Mesodermal cell (in vitro differentiated cells): Measurements from ENCODE around the gene EFCAB7. TPM values are rescaled to one million over a fixed set of nuclear protein-coding genes. Genes with fewer than 3 reads are reported as not detected.

Experiments used
- H3K27ac ChIP-seq: 2 replicates; pipeline ENCODE4 v1.7.0; 2013; ENCODE audit warnings: mild to moderate bottlenecking, low read depth, low read length, moderate library complexity; ENCODE audit not compliant: severe bottlenecking
- H3K36me3 ChIP-seq: 2 replicates; pipeline ENCODE4 v1.7.1; 2013; ENCODE audit warnings: mild to moderate bottlenecking, low read length, moderate library complexity; ENCODE audit not compliant: control insufficient read depth, insufficient read depth
- H3K4me1 ChIP-seq: one replicate; pipeline ENCODE4 v1.7.1; 2013; ENCODE audit warnings: mild to moderate bottlenecking, low read length; ENCODE audit not compliant: insufficient read depth, control insufficient read depth, poor library complexity, severe bottlenecking
- H3K4me3 ChIP-seq: 2 replicates; pipeline ENCODE4 v1.7.0; 2013; ENCODE audit warnings: low read length, control low read depth, mild to moderate bottlenecking; ENCODE audit not compliant: insufficient read depth, poor library complexity, severe bottlenecking; ENCODE audit errors: extremely low read depth
- H3K9me3 ChIP-seq: 2 replicates; pipeline ENCODE4 v1.7.1; 2013; ENCODE audit warnings: mild to moderate bottlenecking, low read length, moderate library complexity; ENCODE audit not compliant: control insufficient read depth
- WGBS, 2 experiments: methylation state at CpG; one replicate each; pipeline ENCODE4 v1.1.5; 2013; ENCODE audit warnings: missing lambda C conversion rate in 2 of 2; ENCODE audit not compliant: insufficient coverage in 2 of 2; 5-methylcytosine and 5-hydroxymethylcytosine counted together
- polyA plus RNA-seq, 2 experiments: library from polyadenylated mRNA; stranded (reverse); fragments of 50-300 nt; gene quantifications; one replicate each; pipeline ENCODE4 v1.2.3, GENCODE V29; 2013

EFCAB7 gene, protein sequence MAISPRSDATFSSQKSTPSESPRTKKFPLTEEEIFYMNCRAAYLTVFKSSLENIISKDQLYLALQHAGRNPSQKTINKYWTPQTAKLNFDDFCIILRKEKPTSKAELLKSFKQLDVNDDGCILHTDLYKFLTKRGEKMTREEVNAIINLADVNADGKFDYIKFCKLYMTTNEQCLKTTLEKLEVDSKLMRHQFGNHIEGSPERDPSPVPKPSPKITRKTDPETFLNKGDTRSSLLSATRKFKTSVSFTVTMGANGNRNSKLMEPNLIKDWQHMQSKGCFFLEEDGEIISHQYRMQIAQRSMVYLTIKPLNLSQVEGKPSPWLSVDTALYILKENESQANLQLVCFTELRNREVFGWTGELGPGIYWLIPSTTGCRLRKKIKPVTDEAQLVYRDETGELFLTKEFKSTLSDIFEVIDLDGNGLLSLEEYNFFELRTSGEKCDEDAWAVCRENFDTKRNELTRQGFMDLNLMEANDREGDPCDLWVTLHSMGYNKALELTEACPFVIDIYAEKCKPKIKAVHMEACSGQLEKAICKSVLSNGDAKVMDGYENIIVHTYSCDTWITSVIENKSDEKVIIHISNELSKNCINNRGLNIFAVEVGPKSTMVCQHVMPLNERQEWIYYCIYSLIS
- 7.3 TPM for polyA plus RNA-seq (2013, experiment 1 of 2)
- polyA plus RNA-seq (2013, experiment 2 of 2) = 9.2 TPM

DNA sequence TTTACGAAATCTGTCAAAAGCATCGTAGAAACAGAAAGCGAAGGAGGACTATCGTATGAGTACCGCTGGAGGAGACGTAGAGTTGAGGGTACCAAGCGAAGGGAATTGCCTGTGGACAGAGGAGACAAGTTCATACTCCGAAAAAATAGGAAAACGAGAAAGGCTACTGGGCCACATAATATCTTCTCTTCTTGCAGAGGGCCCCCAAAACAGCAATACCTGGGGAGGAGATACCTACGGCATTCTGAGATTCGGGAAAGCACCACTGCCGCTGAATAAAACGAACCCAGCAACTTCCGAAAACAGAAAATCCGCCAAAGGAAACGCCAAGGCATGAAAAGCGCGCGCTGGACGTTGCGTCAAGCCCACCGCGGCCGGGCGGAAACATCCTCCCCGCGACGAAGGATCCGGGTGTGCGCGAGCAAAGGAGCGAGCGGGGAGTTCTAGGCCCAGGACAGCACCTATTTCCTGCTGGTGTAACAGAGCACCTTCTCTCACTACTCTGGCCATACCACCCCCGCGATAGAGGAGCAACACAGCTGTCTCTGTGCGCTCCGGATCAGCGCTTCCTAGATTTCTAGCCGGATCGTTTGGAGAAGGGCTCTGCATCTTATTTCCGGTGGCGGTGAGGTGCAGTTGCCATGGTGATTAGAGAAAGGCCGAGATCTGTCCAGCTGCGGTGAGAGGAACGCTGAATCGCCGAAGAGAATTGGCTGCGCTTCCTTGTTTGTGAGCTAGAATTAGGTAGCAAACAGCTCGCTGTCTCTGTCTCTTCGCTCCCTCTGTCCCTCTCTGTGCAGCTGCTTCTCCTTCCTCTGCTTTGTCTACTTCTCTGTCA is at the start of gene EFCAB7, which contains the start of gene ITGB3BP:
Gene EFCAB7 (plus strand): TSS at position 635 of the 838 bp plus-strand sequence. CDS start 2,048 bp downstream, outside the sequence.
Gene ITGB3BP (minus strand): TSS at position 335 of the 838 bp plus-strand sequence. CDS start 92 bp downstream, at position 243.
- Histone ChIP-seq H3K4me3 (peak within 1 kb of the TSS; percentile 59), H3K27ac (peak within 1 kb of the TSS; percentile 92), H3K4me1 (peaks cover 5% of the 10 kb centered on the region), H3K9me3 (no peaks in the 10 kb centered on the region), H3K36me3 (no peaks in the 10 kb centered on the region)
- WGBS, 2 experiments = 0 to 1% methylated on average over 47 to 48 of the region's 50 CpGs

GRCh38 chr1:63475761-63476160 is 47.6 kb upstream of the EFCAB7 start:
- Histone ChIP-seq H3K27ac (no peak overlapping the region), H3K4me3 (no peak overlapping the region), H3K9me3 (no peaks in the 10 kb centered on the region), H3K36me3 (peaks cover 15% of the 10 kb centered on the region), H3K4me1 (no peaks in the 10 kb centered on the region)
- WGBS, 2 experiments = 96 to 98% methylated on average over 4 of the region's 7 CpGs

DNA sequence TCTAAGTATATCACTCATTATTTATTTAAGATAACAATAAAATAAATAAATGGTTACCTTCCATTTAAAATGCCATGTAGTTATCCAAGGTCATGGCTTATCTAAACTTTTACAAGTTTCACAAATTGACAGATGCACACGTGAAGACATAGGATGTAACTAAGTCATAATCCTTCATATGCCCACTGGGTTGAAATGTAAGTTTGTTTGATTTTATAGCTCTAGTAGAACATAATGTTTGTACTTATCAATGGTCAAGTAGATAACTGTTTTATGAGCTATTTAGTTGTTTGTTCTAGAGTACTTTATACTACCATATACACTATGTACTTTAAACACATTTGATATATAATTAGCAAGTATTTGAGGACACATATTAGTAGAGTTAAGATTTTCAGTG is 43.3 kb upstream of the EFCAB7 start:
- peaks cover 8% of the 10 kb centered on the region for H3K36me3 ChIP-seq
- H3K4me1 ChIP-seq = no peaks in the 10 kb centered on the region
- WGBS, 2 experiments = 100% methylated on average over 1 of the region's 1 CpG; no CpG with 5 or more reads in 1 of the 2 experiments

GRCh38 chr1:63486629-63487028 is 36.7 kb upstream of the EFCAB7 start:
- Histone ChIP-seq H3K4me1 (no peaks in the 10 kb centered on the region), H3K27ac (no peak overlapping the region), H3K9me3 (no peaks in the 10 kb centered on the region), H3K4me3 (no peak overlapping the region), H3K36me3 (no peaks in the 10 kb centered on the region)
- 80% methylated on average over 1 of the region's 1 CpG; no CpG with 5 or more reads in 1 of the 2 experiments for WGBS, 2 experiments

More for the DNA sequence above, 43.3 kb upstream of the EFCAB7 start:
- no peak overlapping the region for H3K27ac ChIP-seq
- no peak overlapping the region for H3K4me3 ChIP-seq
- H3K9me3 ChIP-seq = no peaks in the 10 kb centered on the region

GRCh38 chr1:63487336-63488065 is 35.8 kb upstream of the EFCAB7 start:
- no peak overlapping the region for H3K4me3 ChIP-seq
- no peaks in the 10 kb centered on the region for H3K9me3 ChIP-seq
- no peak overlapping the region for H3K27ac ChIP-seq
- WGBS, 2 experiments = 98% methylated on average over 4 of the region's 8 CpGs
- no peaks in the 10 kb centered on the region for H3K36me3 ChIP-seq
- H3K4me1 ChIP-seq = no peaks in the 10 kb centered on the region

- no peak overlapping the region for H3K27ac ChIP-seq
- H3K36me3 ChIP-seq = no peaks in the 10 kb centered on the region
- H3K4me1 ChIP-seq = no peaks in the 10 kb centered on the region
- no peak overlapping the region for H3K4me3 ChIP-seq
- H3K9me3 ChIP-seq = no peaks in the 10 kb centered on the region
- 93 to 100% methylated on average over 1 of the region's 2 CpGs for WGBS, 2 experiments
These were observed 25.7 kb upstream of the EFCAB7 start for GRCh38 chr1:63497577-63497976.

GRCh38 chr1:63498106-63498505 is 25.2 kb upstream of the EFCAB7 start:
- no CpG with 5 or more reads among the region's 1 CpG for WGBS, 2 experiments
- H3K27ac ChIP-seq = no peak overlapping the region
- H3K4me1 ChIP-seq = no peaks in the 10 kb centered on the region
- no peaks in the 10 kb centered on the region for H3K36me3 ChIP-seq
- no peaks in the 10 kb centered on the region for H3K9me3 ChIP-seq
- no peak overlapping the region for H3K4me3 ChIP-seq

DNA sequence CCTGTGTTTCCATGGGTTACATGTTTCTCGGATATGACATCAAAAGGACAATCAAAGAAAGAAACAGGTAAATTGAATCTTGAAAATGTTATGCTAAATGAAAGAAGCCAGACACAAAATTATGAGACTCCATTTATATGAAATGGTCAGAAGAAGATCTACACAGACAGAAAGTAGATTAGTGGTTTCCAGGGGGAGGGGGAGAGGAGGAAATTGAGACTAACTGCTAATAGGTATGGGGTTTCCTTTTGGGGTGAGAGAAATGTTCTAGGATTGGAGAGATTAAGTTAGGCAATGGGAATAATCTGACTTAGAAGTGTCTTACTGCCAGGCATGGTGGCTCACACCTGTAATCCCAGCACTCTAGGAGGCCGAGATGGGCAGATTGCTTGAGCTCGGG is 22.1 kb upstream of the EFCAB7 start:
- Histone ChIP-seq H3K4me1 (no peaks in the 10 kb centered on the region), H3K27ac (no peak overlapping the region), H3K9me3 (no peaks in the 10 kb centered on the region), H3K4me3 (no peak overlapping the region), H3K36me3 (peaks cover 5% of the 10 kb centered on the region)
- 92 to 95% methylated on average over 2 to 3 of the region's 3 CpGs for WGBS, 2 experiments

DNA sequence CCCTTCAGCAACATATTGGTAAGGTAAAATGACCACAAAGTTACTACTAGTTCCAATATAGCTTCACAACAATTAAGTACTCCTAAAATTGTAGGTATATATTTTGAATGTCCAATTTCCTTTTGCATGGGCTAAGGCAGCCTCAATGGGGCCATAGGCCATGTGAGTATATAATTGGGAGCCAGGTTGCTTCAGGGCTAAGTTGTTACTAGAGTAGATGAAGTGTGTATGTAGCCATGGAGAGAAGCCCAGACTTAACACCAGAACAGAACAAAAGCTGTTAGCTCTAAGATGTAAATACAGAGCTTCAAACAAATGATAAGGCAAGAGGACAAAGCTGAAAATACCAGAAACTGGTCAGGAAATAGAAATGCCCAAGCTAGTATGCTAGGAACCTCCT is 16.5 kb upstream of the EFCAB7 start:
- H3K4me1 ChIP-seq = no peaks in the 10 kb centered on the region
- no peak overlapping the region for H3K4me3 ChIP-seq
- no peak overlapping the region for H3K27ac ChIP-seq
- no peaks in the 10 kb centered on the region for H3K9me3 ChIP-seq
- H3K36me3 ChIP-seq = peaks cover 17% of the 10 kb centered on the region

GRCh38 chr1:63509718-63510117 is 13.6 kb upstream of the EFCAB7 start:
- H3K4me3 ChIP-seq = no peak overlapping the region
- H3K9me3 ChIP-seq = no peaks in the 10 kb centered on the region
- 92 to 95% methylated on average over 6 to 8 of the region's 10 CpGs for WGBS, 2 experiments
- no peak overlapping the region for H3K27ac ChIP-seq
- peaks cover 17% of the 10 kb centered on the region for H3K36me3 ChIP-seq
- H3K4me1 ChIP-seq = no peaks in the 10 kb centered on the region
